Ovary (tissue), 3 donors: ENCODE measurements around the gene TKFC.

Experiments
- EP300 ChIP-seq: sonication (generic); formaldehyde crosslinking; IDR thresholded peaks from one replicate; pipeline ENCODE4 v1.6.1; 2017; ENCODE audit warnings: antibody characterized with exemption
- POLR2A ChIP-seq: fragments of 450-650 bp; IDR thresholded peaks from one replicate; pipeline ENCODE4 v1.6.1; 2017; ENCODE audit warnings: antibody characterized with exemption, mild to moderate bottlenecking, moderate library complexity
- TF ChIP-seq, protein P1 (sequence below), 3 donors: fragments of 450-650 bp in 2 of 3; fragments of 200-600 bp in 1 of 3; IDR thresholded peaks; one replicate each; pipeline versions ENCODE4 v1.5.1 to v1.8.0; 2016 to 2022; ENCODE audit warnings: antibody characterized with exemption in 3 of 3, mild to moderate bottlenecking in 1 of 3
- donor health status: DM: no; HTN: no; CAD: no.

DNA sequence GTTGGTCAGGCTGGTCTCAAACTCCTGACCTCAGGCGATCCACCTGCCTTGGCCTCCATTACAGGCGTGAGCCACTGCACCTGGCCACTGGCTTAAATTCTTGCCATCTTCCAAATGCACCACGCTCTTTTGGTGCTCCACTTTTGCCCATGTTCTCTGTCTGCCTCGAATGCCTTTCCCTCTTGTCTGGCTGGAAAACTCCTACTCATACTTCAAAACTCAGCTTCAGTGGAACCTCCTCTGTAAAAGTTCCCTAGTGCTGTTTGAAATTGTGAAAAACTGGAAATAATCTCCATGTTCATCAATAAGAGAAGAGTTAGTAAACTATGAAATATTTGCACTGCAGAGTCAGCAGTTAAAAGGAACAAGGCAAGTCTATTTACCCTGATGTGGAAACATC, 49.4 kb upstream of the TKFC start:
- TF ChIP-seq, protein P1, sequence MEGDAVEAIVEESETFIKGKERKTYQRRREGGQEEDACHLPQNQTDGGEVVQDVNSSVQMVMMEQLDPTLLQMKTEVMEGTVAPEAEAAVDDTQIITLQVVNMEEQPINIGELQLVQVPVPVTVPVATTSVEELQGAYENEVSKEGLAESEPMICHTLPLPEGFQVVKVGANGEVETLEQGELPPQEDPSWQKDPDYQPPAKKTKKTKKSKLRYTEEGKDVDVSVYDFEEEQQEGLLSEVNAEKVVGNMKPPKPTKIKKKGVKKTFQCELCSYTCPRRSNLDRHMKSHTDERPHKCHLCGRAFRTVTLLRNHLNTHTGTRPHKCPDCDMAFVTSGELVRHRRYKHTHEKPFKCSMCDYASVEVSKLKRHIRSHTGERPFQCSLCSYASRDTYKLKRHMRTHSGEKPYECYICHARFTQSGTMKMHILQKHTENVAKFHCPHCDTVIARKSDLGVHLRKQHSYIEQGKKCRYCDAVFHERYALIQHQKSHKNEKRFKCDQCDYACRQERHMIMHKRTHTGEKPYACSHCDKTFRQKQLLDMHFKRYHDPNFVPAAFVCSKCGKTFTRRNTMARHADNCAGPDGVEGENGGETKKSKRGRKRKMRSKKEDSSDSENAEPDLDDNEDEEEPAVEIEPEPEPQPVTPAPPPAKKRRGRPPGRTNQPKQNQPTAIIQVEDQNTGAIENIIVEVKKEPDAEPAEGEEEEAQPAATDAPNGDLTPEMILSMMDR (IDR thresholded peaks at IDR 0.05) = no peak
- TF ChIP-seq EP300 (no peak), POLR2A (no peak)
